HCT116 (cell line): Measurements from ENCODE around the gene CSGALNACT2. TPM values are rescaled to one million over a fixed set of nuclear protein-coding genes. Genes with fewer than 3 reads are reported as not detected.

Experiments
- ATAC-seq: fragments of 200-7000 bp; cut with Tn5 transposase; 2 replicates; pipeline ENCODE4 v1.9.1; 2020; ENCODE audit warnings: mild to moderate bottlenecking, moderate library complexity
- BruUV-seq: library from RNA; stranded (reverse); fragments of 400-500 nt; replicated peaks from 2 replicates; lab custom pipeline; 2021; lab: Mats Ljungman, UMichigan
- CTCF ChIA-PET: fragments of 300-600 bp; sonication (Branson Sonifier 250); formaldehyde crosslinking; loops from one replicate; lab custom pipeline; 2021; ENCODE audit warnings: antibody characterized with exemption; lab: Charles Lee
- POLR2A ChIA-PET: fragments of 300-600, 350-600 bp; sonication (Branson Sonifier 250); formaldehyde crosslinking; loops from one replicate; lab custom pipeline; 2021; ENCODE audit warnings: antibody characterized with exemption; lab: Charles Lee
- RAD21 ChIA-PET, 2 experiments: fragments of 300-600 bp; sonication (Branson Sonifier 250); formaldehyde crosslinking; loops; one replicate each; lab custom pipeline; 2023; ENCODE audit warnings: low total read pairs in 2 of 2; ENCODE audit not compliant: uncharacterized antibody in 2 of 2, unreplicated experiment in 2 of 2, low non-redundant PET in 1 of 2; lab: Charles Lee
- DNase-seq: peaks from one replicate; pipeline ENCODE4 v3.0.0-alpha.2; 2010; ENCODE audit warnings: low read depth, low spot score
- H2AFZ ChIP-seq: fragments of 200-600 bp; shearing (Covaris generic), sonication (generic); 2 replicates; pipeline ENCODE4 v1.6.1; 2017; ENCODE audit warnings: low read depth, mixed run types, mixed read lengths, antibody characterized with exemption, low read length; ENCODE audit not compliant: poor library complexity, severe bottlenecking
- H3K27ac ChIP-seq: 2 replicates; pipeline ENCODE4 v1.5.1; 2012; ENCODE audit warnings: low read depth, low read length
- H3K27me3 ChIP-seq: fragments of 200-600 bp; sonication (generic); 2 replicates; pipeline ENCODE4 v1.6.1; 2016; ENCODE audit warnings: mixed run types, low read length, mixed read lengths; ENCODE audit not compliant: insufficient read depth
- H3K36me3 ChIP-seq, 2 experiments: fragments of 200-500 bp in 1 of 2; fragments of 200-600 bp in 1 of 2; sonication (Bioruptor generic) in 1 of 2; sonication (generic) in 1 of 2; 2 replicates each; pipeline versions ENCODE4 v1.5.1 to v1.6.1; 2014 to 2016; ENCODE audit warnings: low read length in 2 of 2, inconsistent platforms in 1 of 2, mixed read lengths in 1 of 2, mixed run types in 1 of 2; ENCODE audit not compliant: insufficient read depth in 2 of 2, control insufficient read depth in 1 of 2
- H3K4me1 ChIP-seq, 2 experiments: fragments of 200-600 bp in 1 of 2; sonication (generic) in 1 of 2; 2 replicates each; pipeline versions ENCODE4 v1.5.1 to v1.6.1; 2012 to 2017; ENCODE audit warnings: low read length in 2 of 2, inconsistent platforms in 1 of 2, mild to moderate bottlenecking in 1 of 2, mixed read lengths in 1 of 2, mixed run types in 1 of 2, moderate library complexity in 1 of 2; ENCODE audit not compliant: insufficient read depth in 2 of 2, control insufficient read depth in 1 of 2
- H3K4me2 ChIP-seq: fragments of 200-600 bp; sonication (generic); 2 replicates; pipeline ENCODE4 v1.6.1; 2017; ENCODE audit warnings: mixed run types, low read length, mixed read lengths
- H3K4me3 ChIP-seq, 2 experiments: fragments of 200-600 bp in 1 of 2; sonication (generic) in 1 of 2; replicated peaks in 1 of 2; 2 replicates each; pipeline ENCODE4 v1.5.1; 2011 to 2016; ENCODE audit warnings: low read length in 2 of 2, control low read depth in 1 of 2, low read depth in 1 of 2, mild to moderate bottlenecking in 1 of 2, mixed read lengths in 1 of 2, mixed run types in 1 of 2
- H3K79me2 ChIP-seq: fragments of 200-600 bp; sonication (generic); 2 replicates; pipeline ENCODE4 v1.6.1; 2017; ENCODE audit warnings: mild to moderate bottlenecking, mixed run types, low read length, moderate library complexity, mixed read lengths; ENCODE audit not compliant: insufficient read depth
- H3K9ac ChIP-seq: fragments of 200-600 bp; sonication (generic); 2 replicates; pipeline ENCODE4 v1.6.1; 2016; ENCODE audit warnings: low read length, mixed read lengths
- H3K9me2 ChIP-seq: fragments of 200-600 bp; sonication (generic), shearing (Covaris generic); 2 replicates; pipeline ENCODE4 v1.6.1; 2017; ENCODE audit warnings: mixed run types, mild to moderate bottlenecking, moderate library complexity; ENCODE audit not compliant: insufficient read depth
- H3K9me3 ChIP-seq, 2 experiments: fragments of 200-500 bp in 1 of 2; fragments of 200-600 bp in 1 of 2; sonication (Bioruptor generic) in 1 of 2; sonication (generic) in 1 of 2; 2 replicates each; pipeline ENCODE4 v1.6.1; 2014 to 2017; ENCODE audit warnings: low read length in 2 of 2, mixed read lengths in 2 of 2, inconsistent platforms in 1 of 2, low read depth in 1 of 2, mild to moderate bottlenecking in 1 of 2, mixed run types in 1 of 2, moderate library complexity in 1 of 2; ENCODE audit not compliant: control insufficient read depth in 1 of 2, insufficient read depth in 1 of 2
- H4K20me1 ChIP-seq: fragments of 200-600 bp; sonication (generic), shearing (Covaris generic); 2 replicates; pipeline ENCODE4 v1.6.1; 2017; ENCODE audit warnings: mixed run types, mild to moderate bottlenecking, moderate library complexity; ENCODE audit not compliant: insufficient read depth
- EGR1 ChIP-seq: IDR thresholded peaks from 2 replicates; pipeline ENCODE4 v1.6.1; 2012; ENCODE audit warnings: low read depth
- ELF1 ChIP-seq: IDR thresholded peaks from 2 replicates; pipeline ENCODE4 v1.6.1; 2012; ENCODE audit warnings: low read depth, borderline replicate concordance
- SRF ChIP-seq: IDR thresholded peaks from 2 replicates; pipeline ENCODE4 v1.6.1; 2012; ENCODE audit warnings: low read depth
- YY1 ChIP-seq: IDR thresholded peaks from 2 replicates; pipeline ENCODE4 v1.6.1; 2011; ENCODE audit warnings: low read length, low read depth, moderate library complexity, mild to moderate bottlenecking; ENCODE audit not compliant: insufficient replicate concordance; ENCODE audit errors: extremely low read depth
- ZBTB33 ChIP-seq: IDR thresholded peaks from 2 replicates; pipeline ENCODE4 v1.6.1; 2011; ENCODE audit warnings: mild to moderate bottlenecking, low read length, moderate library complexity; ENCODE audit not compliant: insufficient replicate concordance; ENCODE audit errors: extremely low read depth
- intact Hi-C: fragments of 100-400 bp; cut with micrococcal nuclease; formaldehyde crosslinking; loops from 2 replicates; pipeline ENCODE4 v1.10.0; 2022
- total RNA-seq: library from RNA; stranded (reverse); gene quantifications from one replicate; pipeline ENCODE4 v1.2.1, GENCODE V29; 2021; ENCODE audit not compliant: unreplicated experiment

CSGALNACT2 gene
- total RNA-seq, 1 experiment from 2014 or later: 9.9 TPM

- no peak; the same call in 1 of the 2 replicates for ATAC-seq
These were observed 18.7 kb upstream of the CSGALNACT2 start for GRCh38 chr10:43119416-43120115.

More at GRCh38 chr10:43119416-43120115, 18.7 kb upstream of the CSGALNACT2 start:
- no peak overlapping the region for H3K4me3 ChIP-seq
- no peak for DNase-seq
- no peak overlapping the region for H3K9ac ChIP-seq
- POLR2A ChIA-PET: no interaction called here
- H3K36me3 ChIP-seq: no peaks in the 10 kb centered on the region
- H3K4me2 ChIP-seq: no peak overlapping the region
- H3K27ac ChIP-seq: no peak overlapping the region
- CTCF ChIA-PET: no interaction called here
- RAD21 ChIA-PET: no interaction called here
- no peaks in the 10 kb centered on the region for H3K9me2 ChIP-seq
- no peaks in the 10 kb centered on the region for H4K20me1 ChIP-seq
- no peaks in the 10 kb centered on the region for H3K4me1 ChIP-seq
- BruUV-seq: no TSS peak
- no peak for TF ChIP-seq EGR1
- no peak for TF ChIP-seq ELF1
- TF ChIP-seq YY1: no peak
- TF ChIP-seq ZBTB33: no peak
- TF ChIP-seq SRF: no peak
- H3K27me3 ChIP-seq: no peaks in the 10 kb centered on the region
- intact Hi-C loops: no loop called here
- no peaks in the 10 kb centered on the region for H3K9me3 ChIP-seq
- no peak overlapping the region for H2AFZ ChIP-seq
- H3K79me2 ChIP-seq: no peaks in the 10 kb centered on the region
